HUES48 (cell line): ENCODE results near the gene SLC1A3.

ENCODE experiments used
- H3K27ac ChIP-seq: one replicate; pipeline ENCODE4 v1.7.0; 2013; ENCODE audit warnings: low read depth, low read length, inconsistent platforms
- H3K27me3 ChIP-seq: 2 replicates; pipeline ENCODE4 v1.6.1; 2013; ENCODE audit warnings: mild to moderate bottlenecking, low read length; ENCODE audit not compliant: control insufficient read depth, insufficient read depth
- H3K36me3 ChIP-seq: 2 replicates; pipeline ENCODE4 v1.6.1; 2013; ENCODE audit warnings: low read length; ENCODE audit not compliant: control insufficient read depth, insufficient read depth
- H3K4me1 ChIP-seq: 2 replicates; pipeline ENCODE4 v1.6.1; 2013; ENCODE audit warnings: mild to moderate bottlenecking, low read length; ENCODE audit not compliant: control insufficient read depth, insufficient read depth
- H3K4me3 ChIP-seq: 2 replicates; pipeline ENCODE4 v1.5.1; 2013; ENCODE audit warnings: mild to moderate bottlenecking, low read depth, low read length
- H3K9ac ChIP-seq: 2 replicates; pipeline ENCODE4 v1.6.1; 2013; ENCODE audit warnings: mild to moderate bottlenecking, low read depth, low read length, moderate library complexity
- H3K9me3 ChIP-seq: 2 replicates; pipeline ENCODE4 v1.6.1; 2013; ENCODE audit warnings: low read length; ENCODE audit not compliant: control insufficient read depth, insufficient read depth

The SLC1A3 gene

GRCh38 chr5:36722900-36723299 is 116.5 kb downstream of the SLC1A3 start:
- H3K27me3 ChIP-seq: no peaks in the 10 kb centered on the region
- no peak overlapping the region for H3K4me3 ChIP-seq
- H3K36me3 ChIP-seq: no peaks in the 10 kb centered on the region
- no peaks in the 10 kb centered on the region for H3K4me1 ChIP-seq
- no peaks in the 10 kb centered on the region for H3K9me3 ChIP-seq
- no peak overlapping the region for H3K9ac ChIP-seq
- no peak overlapping the region for H3K27ac ChIP-seq

GRCh38 chr5:36723912-36724311 is 117.5 kb downstream of the SLC1A3 start:
- H3K4me1 ChIP-seq: no peaks in the 10 kb centered on the region

GRCh38 chr5:36724467-36725332 is 118.3 kb downstream of the SLC1A3 start:
- no peaks in the 10 kb centered on the region for H3K9me3 ChIP-seq
- no peak overlapping the region for H3K9ac ChIP-seq
- H3K27me3 ChIP-seq: no peaks in the 10 kb centered on the region
- no peak overlapping the region for H3K27ac ChIP-seq
- H3K4me1 ChIP-seq: no peaks in the 10 kb centered on the region
- H3K4me3 ChIP-seq: no peak overlapping the region
- H3K36me3 ChIP-seq: no peaks in the 10 kb centered on the region

More at GRCh38 chr5:36723912-36724311, 117.5 kb downstream of the SLC1A3 start:
- Histone ChIP-seq H3K9me3 (no peaks in the 10 kb centered on the region), H3K36me3 (no peaks in the 10 kb centered on the region), H3K27me3 (no peaks in the 10 kb centered on the region), H3K4me3 (no peak overlapping the region), H3K27ac (no peak overlapping the region), H3K9ac (no peak overlapping the region)

GRCh38 chr5:36726317-36726716 is 119.9 kb downstream of the SLC1A3 start:
- no peaks in the 10 kb centered on the region for H3K36me3 ChIP-seq
- no peak overlapping the region for H3K4me3 ChIP-seq
- H3K4me1 ChIP-seq: no peaks in the 10 kb centered on the region
- H3K9me3 ChIP-seq: no peaks in the 10 kb centered on the region
- H3K27me3 ChIP-seq: no peaks in the 10 kb centered on the region
- H3K27ac ChIP-seq: no peak overlapping the region
- H3K9ac ChIP-seq: no peak overlapping the region

- no peaks in the 10 kb centered on the region for H3K9me3 ChIP-seq
- H3K4me3 ChIP-seq: no peak overlapping the region
- no peaks in the 10 kb centered on the region for H3K27me3 ChIP-seq
- H3K4me1 ChIP-seq: no peaks in the 10 kb centered on the region
- no peak overlapping the region for H3K9ac ChIP-seq
- no peaks in the 10 kb centered on the region for H3K36me3 ChIP-seq
- H3K27ac ChIP-seq: no peak overlapping the region
Measured at GRCh38 chr5:36726767-36727166, 120.4 kb downstream of the SLC1A3 start.

GRCh38 chr5:36728697-36729543 is 122.5 kb downstream of the SLC1A3 start:
- Histone ChIP-seq H3K4me1 (no peaks in the 10 kb centered on the region), H3K27ac (no peak overlapping the region), H3K27me3 (no peaks in the 10 kb centered on the region), H3K9me3 (no peaks in the 10 kb centered on the region), H3K36me3 (no peaks in the 10 kb centered on the region), H3K9ac (no peak overlapping the region), H3K4me3 (no peak overlapping the region)

GRCh38 chr5:36730537-36731216 is 124.3 kb downstream of the SLC1A3 start:
- no peaks in the 10 kb centered on the region for H3K4me1 ChIP-seq
- H3K9ac ChIP-seq: no peak overlapping the region
- H3K27ac ChIP-seq: no peak overlapping the region
- H3K4me3 ChIP-seq: no peak overlapping the region
- no peaks in the 10 kb centered on the region for H3K27me3 ChIP-seq
- H3K36me3 ChIP-seq: no peaks in the 10 kb centered on the region
- no peaks in the 10 kb centered on the region for H3K9me3 ChIP-seq

GRCh38 chr5:36733183-36733582 is 126.8 kb downstream of the SLC1A3 start:
- Histone ChIP-seq H3K9ac (no peak overlapping the region), H3K4me1 (no peaks in the 10 kb centered on the region), H3K27ac (no peak overlapping the region), H3K9me3 (no peaks in the 10 kb centered on the region), H3K4me3 (no peak overlapping the region), H3K27me3 (no peaks in the 10 kb centered on the region), H3K36me3 (no peaks in the 10 kb centered on the region)

GRCh38 chr5:36734422-36734821 is 128.0 kb downstream of the SLC1A3 start:
- no peak overlapping the region for H3K4me3 ChIP-seq
- H3K4me1 ChIP-seq: no peaks in the 10 kb centered on the region
- H3K9ac ChIP-seq: no peak overlapping the region
- H3K36me3 ChIP-seq: no peaks in the 10 kb centered on the region
- no peak overlapping the region for H3K27ac ChIP-seq
- no peaks in the 10 kb centered on the region for H3K9me3 ChIP-seq
- no peaks in the 10 kb centered on the region for H3K27me3 ChIP-seq

- H3K4me3 ChIP-seq: no peak overlapping the region
- H3K4me1 ChIP-seq: peaks cover 4% of the 10 kb centered on the region; the same call in 1 of the 2 replicates
- no peak overlapping the region for H3K27ac ChIP-seq
- no peak overlapping the region for H3K9ac ChIP-seq
- H3K9me3 ChIP-seq: no peaks in the 10 kb centered on the region
- H3K36me3 ChIP-seq: no peaks in the 10 kb centered on the region
- H3K27me3 ChIP-seq: no peaks in the 10 kb centered on the region
Measured at GRCh38 chr5:36735891-36736290, 129.5 kb downstream of the SLC1A3 start.
